ENCODE data around the gene ARF3.

- TF ChIP-seq EZH2 (IDR thresholded peaks at IDR 0.05; ENCODE audit: low read length, missing control alignments) (no peak), CTCF (conservative IDR thresholded peaks at IDR 0.05 in 1 of 2, IDR thresholded peaks at IDR 0.05 in 1 of 2; ENCODE audit: low read depth in 1 of 2, low read length in 2 of 2) (no peak)
Observed at GRCh38 chr12:48986720-48987291, 29.5 kb upstream of the ARF3 start.
